Endometrium (tissue), 2 donors: ENCODE measurements around the gene TTC24.
"Not testable (repeated sequence)": the region's sequence is repeated elsewhere in the genome, so short reads cannot be mapped to it uniquely, and the experiment has no call there.

Source experiments
- FAIRE-seq: peaks from 2 replicates; lab custom pipeline; 2012; peaks lifted over from hg19 to GRCh38; lab: Jason Lieb, UNC
- donor health status: control.
- donor health status: control.

The TTC24 gene

DNA sequence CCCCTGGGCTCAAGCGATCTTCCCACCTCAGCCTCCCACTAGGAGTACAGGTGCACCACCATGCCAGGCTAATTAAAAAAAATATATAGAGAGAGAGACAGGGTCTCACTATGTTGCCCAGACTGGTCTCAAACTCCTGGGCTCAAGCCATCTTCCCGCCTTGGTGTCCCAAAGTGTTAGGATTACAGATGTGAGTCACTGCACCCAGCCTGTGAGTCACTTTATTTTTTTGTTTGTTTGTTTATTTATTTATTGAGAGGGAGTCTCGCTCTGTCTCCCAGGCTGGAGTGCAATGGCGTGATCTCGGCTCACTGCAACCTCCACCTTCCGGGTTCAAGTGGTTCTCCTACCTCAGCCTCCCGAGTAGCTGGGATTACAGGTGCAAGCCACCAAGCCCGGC, 8.4 kb downstream of the TTC24 start:
- not testable (repeated sequence) for FAIRE-seq

DNA sequence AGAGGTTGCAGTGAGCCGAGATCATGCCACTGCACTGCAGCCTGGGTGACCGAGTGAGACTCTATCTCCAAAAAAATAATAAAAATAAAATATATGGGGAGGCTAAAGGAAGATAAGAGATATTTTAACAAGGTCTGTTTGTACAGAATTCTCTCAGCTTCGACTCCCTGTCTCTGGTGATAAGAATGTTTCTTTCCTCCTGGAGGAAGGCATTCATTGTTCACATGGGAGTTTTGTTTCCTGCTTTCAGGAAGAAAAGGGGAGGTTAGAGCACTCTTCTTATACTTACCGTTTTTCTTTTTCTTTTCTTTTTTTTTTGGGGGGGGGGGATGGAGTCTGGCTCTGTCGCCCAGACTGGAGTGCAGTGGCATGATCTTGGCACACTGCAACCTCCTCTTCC, 10.0 kb downstream of the TTC24 start:
- no peak for FAIRE-seq

DNA sequence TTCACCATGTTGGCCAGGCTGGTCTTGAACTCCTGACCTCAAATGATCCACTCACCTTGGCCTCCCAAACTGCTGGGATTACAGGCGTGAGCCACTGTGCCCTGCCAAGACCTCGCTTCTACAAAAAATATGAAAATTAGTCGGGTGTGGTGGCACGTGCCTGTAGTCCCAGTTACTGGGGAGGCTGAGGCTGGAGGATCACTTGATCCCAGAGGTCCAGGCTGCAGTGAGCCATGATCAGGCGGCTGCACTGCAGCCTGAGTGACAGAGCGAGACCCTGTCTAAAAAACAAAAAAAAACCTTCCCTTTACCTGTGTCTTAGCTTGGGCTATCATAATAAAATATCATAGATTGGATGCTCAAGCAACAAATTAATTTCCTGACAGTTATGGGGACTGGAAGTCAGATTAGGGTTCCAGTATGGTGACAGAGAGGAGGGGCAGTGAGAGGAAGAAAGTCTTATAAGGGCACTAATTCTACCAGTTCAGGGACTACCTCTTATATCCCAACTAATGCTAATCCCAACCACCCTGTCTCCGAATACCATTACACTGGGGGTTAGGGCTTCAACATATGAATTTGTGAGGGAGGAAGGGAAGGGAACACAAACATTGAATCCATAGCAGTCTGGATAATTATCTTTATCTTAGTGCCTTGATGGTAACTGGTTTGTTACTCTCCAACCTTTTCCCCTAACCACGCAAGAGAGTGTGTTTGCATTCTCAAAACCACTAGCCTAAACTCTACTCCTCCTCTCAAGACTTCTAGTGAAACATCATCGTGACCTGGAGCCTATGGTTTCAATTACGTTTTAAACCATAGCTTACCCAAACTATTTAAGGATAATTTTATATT, 11.0 kb downstream of the TTC24 start:
- no peak for FAIRE-seq

DNA sequence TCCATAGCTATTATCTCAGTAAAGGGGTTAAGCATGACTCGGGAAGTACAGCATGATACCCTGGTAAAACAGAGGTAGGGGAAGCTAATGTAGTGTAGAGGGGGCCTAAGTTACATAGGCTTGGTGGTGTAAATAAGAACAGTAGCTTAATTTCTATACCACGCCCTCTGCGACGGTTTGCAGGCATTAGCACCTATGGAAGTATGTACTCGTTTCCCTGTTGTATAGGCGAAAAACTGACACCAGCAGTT, 11.6 kb downstream of the TTC24 start:
- no peak for FAIRE-seq

DNA sequence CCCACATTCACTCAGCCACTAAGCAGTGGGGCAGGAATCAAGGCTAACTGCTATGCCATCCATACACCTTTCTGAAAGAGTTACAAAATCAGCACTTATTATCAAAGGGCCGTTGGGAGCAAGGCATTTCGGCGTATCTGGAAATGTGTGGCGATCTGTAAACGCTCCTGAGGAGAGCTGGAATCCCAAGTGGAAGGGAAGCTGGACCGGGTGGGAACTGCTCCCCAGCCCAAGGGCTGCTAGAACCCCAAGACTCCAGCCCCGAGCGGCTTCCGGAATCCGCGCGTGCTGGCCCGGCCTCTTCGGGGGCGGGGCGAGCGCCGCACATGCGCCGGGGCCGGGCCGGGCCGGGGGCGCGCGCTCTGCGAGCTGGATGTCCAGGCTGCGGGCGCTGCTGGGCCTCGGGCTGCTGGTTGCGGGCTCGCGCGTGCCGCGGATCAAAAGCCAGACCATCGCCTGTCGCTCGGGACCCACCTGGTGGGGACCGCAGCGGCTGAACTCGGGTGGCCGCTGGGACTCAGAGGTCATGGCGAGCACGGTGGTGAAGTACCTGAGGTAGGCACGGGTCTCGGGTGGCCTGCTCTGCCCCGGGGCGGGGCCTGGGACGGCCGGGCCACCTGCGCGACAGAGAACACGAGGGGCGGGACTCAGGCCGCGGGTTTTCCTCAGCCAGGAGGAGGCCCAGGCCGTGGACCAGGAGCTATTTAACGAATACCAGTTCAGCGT, 12.1 kb downstream of the TTC24 start, which contains the start of gene NAXE:
Gene NAXE (plus strand): TSS at position 345 of the 726 bp plus-strand sequence. CDS start 29 bp downstream, at position 374.
- FAIRE-seq = no peak

DNA sequence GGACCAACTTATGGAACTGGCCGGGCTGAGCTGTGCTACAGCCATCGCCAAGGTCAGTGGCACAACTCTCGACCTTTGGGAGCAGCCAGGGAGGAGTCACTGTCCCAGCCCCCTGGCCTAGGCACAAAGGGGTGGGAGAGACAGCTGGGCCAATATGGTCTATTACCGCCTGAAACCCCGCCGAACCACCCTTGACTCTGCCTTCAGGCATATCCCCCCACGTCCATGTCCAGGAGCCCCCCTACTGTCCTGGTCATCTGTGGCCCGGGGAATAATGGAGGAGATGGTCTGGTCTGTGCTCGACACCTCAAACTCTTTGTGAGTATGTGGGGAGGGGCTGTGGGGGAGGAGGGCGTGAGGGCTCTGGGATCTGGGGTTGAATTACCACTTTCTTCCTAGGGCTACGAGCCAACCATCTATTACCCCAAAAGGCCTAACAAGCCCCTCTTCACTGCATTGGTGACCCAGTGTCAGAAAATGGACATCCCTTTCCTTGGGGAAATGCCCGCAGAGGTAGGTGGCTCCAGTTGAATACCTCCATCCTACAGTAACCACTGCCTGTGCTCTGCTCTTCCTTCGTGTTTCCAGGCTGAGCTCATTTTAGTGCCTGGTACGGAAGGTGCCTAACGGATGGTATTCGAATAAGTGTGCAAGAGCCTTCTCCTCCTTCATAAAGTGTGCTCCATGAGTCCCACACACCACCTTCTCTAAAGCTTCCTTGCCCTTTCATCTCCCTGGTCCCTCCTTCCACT, 12.8 kb downstream of the TTC24 start:
- no peak for FAIRE-seq

DNA sequence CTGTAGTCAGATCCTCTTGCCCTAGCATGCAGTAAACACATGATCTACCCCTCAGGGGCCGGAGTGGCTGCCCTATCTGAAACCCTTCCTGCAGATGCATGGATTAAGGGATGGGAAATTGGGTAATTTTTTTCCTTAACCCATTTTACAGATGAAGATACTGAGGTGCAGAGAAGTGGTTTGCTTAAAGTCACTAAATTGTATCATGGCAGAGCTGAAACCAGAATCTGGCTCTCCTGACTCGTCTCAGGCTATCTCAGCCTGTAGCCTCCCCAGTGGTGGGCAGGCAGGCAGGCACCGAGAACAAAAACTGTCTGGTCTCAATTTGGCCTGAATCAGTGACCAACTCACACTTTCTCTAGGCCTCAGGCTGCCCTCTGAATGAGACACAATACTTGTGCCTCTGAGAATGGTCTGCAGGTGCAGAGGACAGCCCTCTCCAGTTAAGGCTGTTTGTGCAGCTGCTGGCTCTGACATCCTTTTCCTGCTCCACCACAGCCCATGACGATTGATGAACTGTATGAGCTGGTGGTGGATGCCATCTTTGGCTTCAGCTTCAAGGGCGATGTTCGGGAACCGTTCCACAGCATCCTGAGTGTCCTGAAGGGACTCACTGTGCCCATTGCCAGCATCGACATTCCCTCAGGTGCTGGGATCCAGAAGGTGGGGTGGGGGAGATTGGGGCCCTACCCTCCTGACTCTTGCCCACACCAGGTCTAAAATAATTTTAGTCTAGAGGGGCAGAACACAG, 13.6 kb downstream of the TTC24 start:
- FAIRE-seq = no peak

DNA sequence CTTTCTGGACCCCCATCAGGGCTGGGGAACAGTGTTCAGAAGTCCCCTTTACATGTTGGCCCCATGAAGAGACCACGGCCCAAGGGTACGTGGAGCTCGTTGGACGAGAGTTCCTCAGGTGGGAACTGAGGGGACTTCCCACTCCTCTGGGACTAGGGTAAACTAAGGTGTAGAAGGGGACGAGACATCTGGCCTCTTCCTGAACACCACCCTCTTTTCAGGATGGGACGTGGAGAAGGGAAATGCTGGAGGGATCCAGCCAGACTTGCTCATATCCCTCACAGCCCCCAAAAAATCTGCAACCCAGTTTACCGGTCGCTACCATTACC, 14.1 kb downstream of the TTC24 start:
- no peak for FAIRE-seq

DNA sequence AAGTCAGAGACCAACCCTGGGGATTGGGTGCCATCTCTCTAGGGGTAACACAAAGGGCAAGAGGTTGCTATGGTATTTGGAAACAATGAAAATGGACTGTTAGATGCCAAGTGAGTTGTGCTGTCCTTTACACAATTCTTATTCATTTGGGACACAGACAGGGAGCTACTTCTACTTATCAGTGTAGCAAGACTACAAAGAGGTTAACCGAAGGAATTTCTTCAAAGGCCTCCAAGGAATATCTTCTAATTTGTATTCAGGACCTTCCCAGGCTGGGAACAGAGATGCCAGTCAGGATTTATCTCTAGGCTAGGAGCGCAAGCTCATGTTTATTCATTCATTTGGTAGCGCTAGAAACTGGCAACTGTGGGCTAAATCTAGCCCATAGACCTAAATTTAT, 14.7 kb downstream of the TTC24 start:
- no peak for FAIRE-seq

DNA sequence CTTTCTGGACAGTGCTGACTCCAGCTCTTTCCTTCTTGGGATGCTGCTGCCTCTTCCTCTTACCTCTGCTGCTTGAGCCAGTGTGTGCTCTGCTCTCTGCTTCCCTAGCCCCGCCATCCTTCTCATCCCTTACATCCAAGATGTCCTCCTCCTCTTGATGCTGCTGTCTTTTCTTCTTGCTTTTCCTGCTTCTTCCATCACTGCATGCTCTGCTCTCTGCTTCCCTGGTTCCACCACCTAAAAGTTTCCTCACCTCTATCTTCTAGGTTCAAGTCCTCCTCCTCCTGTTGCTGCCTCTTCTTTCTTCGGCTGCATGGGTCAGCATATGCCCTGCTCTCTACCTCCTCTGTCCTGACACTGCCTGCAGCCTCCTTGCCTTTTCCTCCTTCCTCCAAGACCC, 15.5 kb downstream of the TTC24 start:
- FAIRE-seq = no peak

DNA sequence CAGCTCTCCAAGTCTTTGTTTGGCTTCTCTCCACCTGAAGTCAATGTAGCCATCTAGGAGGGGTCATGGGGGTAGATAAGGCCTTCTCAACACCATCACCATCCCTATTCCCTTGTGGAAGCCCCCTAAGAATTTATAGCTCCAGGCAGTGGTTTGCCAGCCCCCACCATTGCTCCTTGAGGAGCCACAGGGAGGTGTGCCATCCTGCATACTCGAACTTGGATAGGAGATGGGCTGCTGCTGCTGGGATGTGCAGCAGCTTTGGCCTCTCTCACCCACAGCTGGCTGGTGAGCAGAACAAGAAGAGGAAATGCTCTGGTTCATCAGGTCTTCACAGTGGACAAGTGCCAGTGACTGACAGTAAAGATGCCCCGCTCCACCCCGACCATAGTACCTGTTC, 16.9 kb downstream of the TTC24 start:
- no peak for FAIRE-seq

DNA sequence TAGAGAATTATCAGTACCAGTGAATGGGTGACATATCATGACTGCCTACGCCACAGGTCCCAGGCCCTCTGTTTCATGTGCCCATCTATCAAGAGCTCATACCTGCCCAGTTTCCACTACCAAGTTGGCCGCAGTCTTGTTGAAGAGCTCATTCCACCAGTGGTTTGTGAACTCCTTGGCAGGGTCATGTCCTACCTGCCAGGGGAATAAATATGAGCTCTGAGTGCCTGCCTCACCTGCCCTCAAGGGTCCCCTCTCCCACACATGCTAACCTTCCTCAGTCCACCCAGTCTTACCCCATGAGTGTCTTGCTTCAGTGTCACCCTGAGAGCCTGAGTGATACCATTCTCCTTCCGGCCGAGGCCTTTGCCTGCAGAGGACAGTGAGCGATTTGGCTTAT, 18.6 kb downstream of the TTC24 start:
- FAIRE-seq = no peak

DNA sequence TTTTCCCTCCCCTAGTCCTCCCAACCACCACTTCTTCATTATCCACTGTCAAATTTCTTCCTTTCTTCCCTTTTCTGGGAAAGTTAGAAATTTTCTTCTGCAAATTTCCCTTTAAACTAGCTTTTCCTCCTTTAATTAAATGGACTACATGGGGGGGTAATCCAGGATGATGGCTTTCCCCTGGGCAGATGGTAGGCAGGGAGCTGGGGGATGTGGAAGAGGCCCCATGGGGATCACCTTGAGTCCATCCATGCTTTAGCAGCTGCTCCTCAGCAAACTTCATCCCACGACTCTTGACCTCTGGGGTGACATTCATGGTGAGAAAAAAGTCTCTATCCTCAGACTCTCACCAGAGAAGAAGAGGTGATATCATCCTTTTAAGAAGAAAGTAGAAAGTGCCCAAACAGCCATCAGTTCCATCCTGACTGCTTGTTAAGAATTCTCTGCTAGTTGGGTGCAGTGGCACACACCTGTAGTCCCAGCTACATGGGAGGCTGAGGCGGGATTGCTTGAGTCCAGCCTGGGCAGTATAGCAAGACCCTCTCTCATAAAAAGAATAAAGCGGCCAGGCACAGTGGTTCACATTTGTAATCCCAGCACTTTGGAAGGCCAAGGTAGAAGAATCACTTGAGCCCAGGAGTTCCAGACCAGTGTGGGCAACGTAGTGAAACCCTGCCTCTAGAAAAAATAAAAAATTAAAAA, 19.4 kb downstream of the TTC24 start:
- no peak for FAIRE-seq

DNA sequence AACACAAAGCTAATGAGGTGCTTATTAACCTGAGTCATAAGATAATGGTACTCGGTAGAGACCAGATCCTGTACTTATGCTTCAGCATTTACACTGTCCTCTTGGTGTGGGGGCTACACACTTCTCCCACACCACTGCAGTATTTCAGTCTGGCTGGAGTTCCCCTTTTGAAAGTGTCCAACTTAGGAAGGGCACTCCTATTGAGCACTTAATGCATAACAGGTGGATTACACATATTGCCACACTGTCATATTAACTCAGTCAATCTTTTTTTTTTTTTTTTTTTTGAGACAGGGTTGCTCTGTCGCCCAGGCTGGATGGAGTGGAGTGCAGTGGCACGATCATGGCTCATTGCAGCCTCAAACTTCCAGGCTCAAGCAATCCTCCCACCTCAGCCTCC, 20.3 kb downstream of the TTC24 start:
- no peak for FAIRE-seq

DNA sequence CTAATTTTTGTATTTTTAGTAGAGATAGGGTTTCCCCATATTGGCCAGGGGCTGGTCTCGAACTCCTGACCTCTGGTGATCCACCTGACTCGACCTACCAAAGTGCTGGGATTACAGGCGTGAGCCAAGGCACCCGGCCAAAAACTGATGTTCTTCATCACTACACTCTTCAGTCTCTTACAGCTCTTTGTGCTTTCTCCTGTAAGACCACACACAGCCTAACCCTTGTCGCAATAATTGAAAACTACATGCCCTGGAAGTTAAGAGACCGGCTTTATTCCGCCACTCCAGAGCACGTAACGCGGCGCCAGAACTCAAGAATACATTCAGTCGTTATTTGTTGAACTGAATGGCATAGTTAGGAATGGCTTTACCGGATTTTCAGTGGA, 21.2 kb downstream of the TTC24 start:
- FAIRE-seq = no peak

DNA sequence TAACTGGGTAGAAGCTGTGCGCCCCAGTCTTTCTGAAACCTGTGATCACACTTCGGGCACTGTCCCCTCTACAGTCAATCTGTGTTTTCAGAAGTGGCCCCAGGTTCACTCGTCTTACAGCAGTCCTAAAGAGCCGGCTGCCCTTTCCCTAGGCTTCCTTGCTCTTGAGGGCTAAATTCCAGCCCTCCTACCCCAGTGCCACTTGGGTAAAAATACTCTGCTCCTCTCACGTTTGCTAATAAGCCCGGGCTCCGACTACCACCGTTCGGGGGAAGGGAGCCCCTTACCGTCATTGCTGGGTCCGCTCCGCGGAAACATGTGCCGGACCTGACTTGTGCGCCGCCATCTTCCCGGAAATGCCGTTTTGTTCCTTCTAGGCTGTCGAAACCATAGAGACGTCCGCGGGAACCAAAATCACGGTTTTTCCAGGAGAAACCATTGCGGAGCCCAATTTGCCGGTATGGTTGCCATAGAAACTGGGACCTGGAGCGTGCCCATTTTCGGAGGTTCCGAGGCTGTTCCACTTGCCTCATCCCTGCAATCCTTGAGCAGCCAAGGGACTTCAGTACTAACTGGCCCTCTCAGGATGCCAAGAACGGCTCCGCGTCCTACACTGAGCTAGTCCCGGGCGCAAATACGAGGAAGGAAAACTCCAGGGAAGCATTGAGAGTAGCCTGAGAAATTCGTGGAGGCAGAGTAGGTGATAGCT, 21.8 kb downstream of the TTC24 start, which contains the start of gene GPATCH4:
Gene GPATCH4 (minus strand): TSS at position 358 of the 709 bp plus-strand sequence.
- no peak for FAIRE-seq

DNA sequence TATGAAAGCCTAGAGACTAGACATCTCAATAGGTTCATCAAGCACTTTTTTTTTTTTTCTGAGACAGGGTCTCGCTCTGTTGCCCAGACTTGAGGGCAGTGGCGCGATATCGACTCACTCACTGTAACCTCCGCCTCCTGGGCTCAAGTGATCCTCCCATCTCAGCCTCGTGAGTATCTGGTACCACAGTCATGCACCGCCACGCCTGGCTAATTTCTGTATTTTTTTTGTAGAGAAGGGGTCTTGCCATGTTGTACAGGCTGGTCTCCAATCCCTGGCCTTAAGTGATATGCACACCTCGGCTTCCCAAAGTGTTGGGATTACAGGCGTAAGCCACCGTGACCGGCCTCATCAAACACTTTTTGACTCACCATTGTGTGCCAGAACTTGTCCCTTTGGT, 22.4 kb downstream of the TTC24 start:
- no peak for FAIRE-seq

DNA sequence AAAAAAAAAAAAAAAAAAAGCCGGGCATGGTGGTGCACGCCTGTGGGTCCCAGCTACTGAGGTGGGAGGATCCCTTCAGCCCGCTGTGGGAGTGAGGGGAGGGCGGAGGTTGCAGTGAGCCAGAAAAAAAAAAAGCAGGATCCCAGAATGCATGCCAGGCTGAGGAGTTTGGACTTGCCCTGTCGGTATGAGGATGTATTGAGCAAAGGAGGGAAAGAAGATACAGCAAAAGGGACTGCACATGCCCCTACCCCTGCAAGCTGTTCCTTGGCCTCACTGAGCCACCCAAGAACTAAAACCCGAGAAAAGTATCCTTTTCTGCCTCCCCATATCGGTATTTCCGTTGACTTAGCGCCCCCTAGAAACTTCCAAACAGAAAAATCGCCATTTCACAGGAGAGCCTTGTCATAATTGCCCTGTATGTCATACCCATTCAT, 23.1 kb downstream of the TTC24 start:
- FAIRE-seq = no peak

DNA sequence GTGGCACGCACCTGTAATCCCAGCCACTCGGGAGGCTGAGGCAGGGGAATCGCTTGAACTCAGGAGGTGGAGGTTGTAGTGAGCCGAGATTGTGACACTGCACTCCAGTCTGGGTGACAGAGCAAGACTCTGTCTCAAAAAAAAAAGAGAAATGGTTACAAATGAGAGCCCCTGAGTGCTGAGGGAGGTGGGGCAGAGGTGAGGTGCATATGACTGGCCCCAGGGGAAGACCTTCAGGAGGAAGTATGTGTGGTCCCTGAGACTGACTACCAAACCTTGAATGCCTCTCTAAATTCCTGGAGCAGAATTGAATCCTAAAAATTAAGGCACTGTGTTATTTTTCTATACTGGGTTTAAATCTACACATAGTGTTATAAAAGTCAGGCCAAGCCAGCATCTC, 27.8 kb downstream of the TTC24 start:
- not testable (repeated sequence) for FAIRE-seq

DNA sequence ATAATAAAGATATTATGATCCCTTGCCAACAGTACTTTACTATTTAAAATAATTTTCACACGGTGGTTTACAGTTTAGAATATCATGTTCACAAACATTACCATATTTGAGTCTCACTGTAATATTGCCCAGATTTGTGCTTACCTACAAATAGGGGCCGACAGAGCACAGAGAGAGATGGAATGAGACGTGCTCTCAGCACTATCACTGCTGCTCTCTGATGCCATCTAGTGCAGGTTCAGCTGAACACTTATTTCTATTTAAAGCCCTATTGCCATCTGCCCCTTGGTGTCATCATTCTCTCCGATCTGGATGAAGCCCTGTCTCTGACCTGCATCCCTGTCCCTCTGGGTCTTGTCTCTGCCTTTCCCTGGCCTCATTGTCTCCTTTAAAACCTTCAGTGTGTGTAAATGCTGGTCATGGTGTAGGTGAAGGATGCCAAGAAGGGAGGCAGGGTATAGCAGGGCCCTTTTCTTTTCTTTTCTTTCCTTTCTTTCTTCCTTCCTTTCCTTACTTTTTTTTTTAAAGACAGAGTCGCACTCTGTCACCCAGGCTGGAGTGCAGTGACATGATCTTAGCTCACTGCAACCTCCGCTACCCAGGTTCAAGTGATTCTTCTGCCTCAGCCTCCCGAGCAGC, 28.6 kb downstream of the TTC24 start:
- peak; percentile 72 for FAIRE-seq

DNA sequence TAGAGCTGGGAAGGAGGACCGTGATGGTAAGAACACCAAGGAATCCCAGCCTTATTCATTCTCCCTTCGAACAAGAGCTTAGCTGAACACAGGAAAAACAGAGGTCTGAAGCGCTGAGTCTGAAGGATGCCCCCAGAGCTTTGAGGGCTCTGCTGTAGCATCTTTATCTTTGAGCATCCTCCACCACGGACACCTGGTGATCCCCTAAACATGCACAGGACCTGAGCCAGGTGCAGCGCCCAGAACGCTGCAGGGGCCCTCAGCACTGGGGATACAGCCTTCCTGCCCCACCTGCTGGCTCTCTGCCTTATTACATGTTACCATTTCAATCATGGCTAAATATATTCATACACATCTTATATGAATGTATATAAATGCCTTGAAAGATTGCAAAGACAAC, 29.5 kb downstream of the TTC24 start:
- no peak for FAIRE-seq
